ENCODE results near the gene NOS1AP.

NOS1AP gene

GRCh38 chr1:162179121-162179520 is 109.6 kb downstream of the NOS1AP start:
- no peak for TF ChIP-seq TAF1 (IDR thresholded peaks at IDR 0.05; ENCODE audit: borderline replicate concordance, insufficient read depth, low read length)
- no peak for TF ChIP-seq SIN3A (IDR thresholded peaks at IDR 0.05; ENCODE audit: borderline replicate concordance, insufficient read depth, low read length)
- no peak for TF ChIP-seq REST (IDR thresholded peaks at IDR 0.05; ENCODE audit: insufficient read depth in 1 of 2, low read depth in 2 of 2, low read length in 2 of 2)
- TF ChIP-seq FOXP2 (optimal IDR thresholded peaks at IDR 0.05; ENCODE audit: borderline replicate concordance, extremely low read depth, extremely low read length, insufficient read depth): no peak
- TF ChIP-seq POLR2AphosphoS5 (IDR thresholded peaks at IDR 0.05; ENCODE audit: low read depth, low read length): no peak

- TF ChIP-seq FOXP2 (optimal IDR thresholded peaks at IDR 0.05; ENCODE audit: borderline replicate concordance, extremely low read depth, extremely low read length, insufficient read depth): no peak
- no peak for TF ChIP-seq SIN3A (IDR thresholded peaks at IDR 0.05; ENCODE audit: borderline replicate concordance, insufficient read depth, low read length)
- no peak for TF ChIP-seq REST (IDR thresholded peaks at IDR 0.05; ENCODE audit: insufficient read depth in 1 of 2, low read depth in 2 of 2, low read length in 2 of 2)
- TF ChIP-seq TAF1 (IDR thresholded peaks at IDR 0.05; ENCODE audit: borderline replicate concordance, insufficient read depth, low read length): no peak
- TF ChIP-seq POLR2AphosphoS5 (IDR thresholded peaks at IDR 0.05; ENCODE audit: low read depth, low read length): no peak
Measured at GRCh38 chr1:162180813-162181212, 111.3 kb downstream of the NOS1AP start.

GRCh38 chr1:162182090-162182489 is 112.6 kb downstream of the NOS1AP start:
- TF ChIP-seq POLR2AphosphoS5 (IDR thresholded peaks at IDR 0.05; ENCODE audit: low read depth, low read length) (no peak), FOXP2 (optimal IDR thresholded peaks at IDR 0.05; ENCODE audit: borderline replicate concordance, extremely low read depth, extremely low read length, insufficient read depth) (no peak), TAF1 (IDR thresholded peaks at IDR 0.05; ENCODE audit: borderline replicate concordance, insufficient read depth, low read length) (no peak), REST (IDR thresholded peaks at IDR 0.05; ENCODE audit: insufficient read depth in 1 of 2, low read depth in 2 of 2, low read length in 2 of 2) (no peak), SIN3A (IDR thresholded peaks at IDR 0.05; ENCODE audit: borderline replicate concordance, insufficient read depth, low read length) (no peak)

- no peak for TF ChIP-seq POLR2AphosphoS5 (IDR thresholded peaks at IDR 0.05; ENCODE audit: low read depth, low read length)
- no peak for TF ChIP-seq TAF1 (IDR thresholded peaks at IDR 0.05; ENCODE audit: borderline replicate concordance, insufficient read depth, low read length)
Measured at GRCh38 chr1:162185314-162186025, 116.0 kb downstream of the NOS1AP start.

- TF ChIP-seq REST (IDR thresholded peaks at IDR 0.05; ENCODE audit: insufficient read depth in 1 of 2, low read depth in 2 of 2, low read length in 2 of 2) (no peak), SIN3A (IDR thresholded peaks at IDR 0.05; ENCODE audit: borderline replicate concordance, insufficient read depth, low read length) (no peak), FOXP2 (optimal IDR thresholded peaks at IDR 0.05; ENCODE audit: borderline replicate concordance, extremely low read depth, extremely low read length, insufficient read depth) (no peak), POLR2AphosphoS5 (IDR thresholded peaks at IDR 0.05; ENCODE audit: low read depth, low read length) (no peak), TAF1 (IDR thresholded peaks at IDR 0.05; ENCODE audit: borderline replicate concordance, insufficient read depth, low read length) (no peak)
Measured at GRCh38 chr1:162186026-162186374, 116.5 kb downstream of the NOS1AP start.

All from PFSK-1 (cell line).